Liver (tissue), 9 donors: ENCODE measurements around the gene PRM2. TPM values are rescaled to one million over a fixed set of nuclear protein-coding genes. Genes with fewer than 3 reads are reported as not detected.

ENCODE experiments used
- DNase-seq: peaks from one replicate; pipeline ENCODE4 v3.0.0-alpha.2; 2017; ENCODE audit warnings: low spot score
- H3K27ac ChIP-seq, 2 donors: one replicate each; pipeline ENCODE4 v1.7.0; 2013; ENCODE audit warnings: inconsistent platforms in 2 of 2, low read length in 2 of 2, control low read depth in 1 of 2, low read depth in 1 of 2, mild to moderate bottlenecking in 1 of 2
- H3K27me3 ChIP-seq, 4 donors: one replicate each; pipeline versions ENCODE4 v1.6.1 to v1.7.0; 2013; ENCODE audit warnings: low read length in 3 of 4, inconsistent platforms in 1 of 4, mild to moderate bottlenecking in 1 of 4, moderate library complexity in 1 of 4; ENCODE audit not compliant: control insufficient read depth in 4 of 4, insufficient read depth in 4 of 4
- H3K36me3 ChIP-seq, 4 donors: one replicate each; pipeline versions ENCODE4 v1.6.1 to v1.7.0; 2013; ENCODE audit warnings: low read length in 3 of 4, mild to moderate bottlenecking in 3 of 4, low read depth in 1 of 4, moderate library complexity in 1 of 4; ENCODE audit not compliant: control insufficient read depth in 4 of 4, insufficient read depth in 3 of 4
- H3K4me1 ChIP-seq, 4 donors: one replicate each; pipeline versions ENCODE4 v1.6.1 to v1.7.0; 2013; ENCODE audit warnings: low read length in 3 of 4, mild to moderate bottlenecking in 3 of 4, moderate library complexity in 1 of 4; ENCODE audit not compliant: control insufficient read depth in 4 of 4, insufficient read depth in 4 of 4
- H3K4me3 ChIP-seq, 3 donors: one replicate each; pipeline versions ENCODE4 v1.6.1 to v1.7.0; 2013; ENCODE audit warnings: low read length in 3 of 3, control low read depth in 1 of 3, low read depth in 1 of 3, mild to moderate bottlenecking in 1 of 3
- H3K9ac ChIP-seq, 2 donors: one replicate each; pipeline ENCODE4 v1.7.0; 2013; ENCODE audit warnings: low read length in 2 of 2, mild to moderate bottlenecking in 2 of 2, moderate library complexity in 2 of 2, control low read depth in 1 of 2, low read depth in 1 of 2
- H3K9me3 ChIP-seq, 4 donors: one replicate each; pipeline versions ENCODE4 v1.6.1 to v1.7.0; 2013; ENCODE audit warnings: low read length in 3 of 4; ENCODE audit not compliant: control insufficient read depth in 4 of 4
- ATF3 ChIP-seq: IDR thresholded peaks from 2 replicates; pipeline ENCODE4 v1.6.1; 2016; ENCODE audit warnings: antibody characterized with exemption
- CTCF ChIP-seq: fragments of 150-350 bp; IDR thresholded peaks from 2 replicates; pipeline ENCODE4 v1.5.1; 2017; ENCODE audit warnings: improper control_type of control experiment, low read depth, low read length; ENCODE audit not compliant: missing input control
- EGR1 ChIP-seq, 2 donors: IDR thresholded peaks; 2 replicates each; pipeline ENCODE4 v1.6.1; 2016 to 2018; ENCODE audit warnings: antibody characterized with exemption in 2 of 2, low read depth in 2 of 2
- FOXA1 ChIP-seq: IDR thresholded peaks from 2 replicates; pipeline ENCODE4 v1.6.1; 2016; ENCODE audit warnings: antibody characterized with exemption
- FOXA2 ChIP-seq: IDR thresholded peaks from 2 replicates; pipeline ENCODE4 v1.6.1; 2016; ENCODE audit warnings: antibody characterized with exemption
- GABPA ChIP-seq, 2 donors: IDR thresholded peaks in 1 of 2; conservative IDR thresholded peaks in 1 of 2; 2 replicates each; pipeline ENCODE4 v1.6.1; 2016; ENCODE audit warnings: antibody characterized with exemption in 2 of 2, mild to moderate bottlenecking in 1 of 2, moderate library complexity in 1 of 2
- HNF4A ChIP-seq, 2 donors: conservative IDR thresholded peaks; 2 replicates each; pipeline ENCODE4 v1.6.1; 2016; ENCODE audit warnings: antibody characterized with exemption in 2 of 2, mild to moderate bottlenecking in 2 of 2
- HNF4G ChIP-seq: IDR thresholded peaks from 2 replicates; pipeline ENCODE4 v1.6.1; 2016; ENCODE audit warnings: antibody characterized with exemption
- JUND ChIP-seq, 2 donors: IDR thresholded peaks; 2 replicates each; pipeline ENCODE4 v1.6.1; 2016; ENCODE audit warnings: antibody characterized with exemption in 2 of 2
- RAD21 ChIP-seq, 2 donors: IDR thresholded peaks; 2 replicates each; pipeline ENCODE4 v1.6.1; 2016; ENCODE audit warnings: antibody characterized with exemption in 2 of 2, mild to moderate bottlenecking in 2 of 2
- REST ChIP-seq: IDR thresholded peaks from 2 replicates; pipeline ENCODE4 v1.6.1; 2016; ENCODE audit warnings: antibody characterized with exemption, mild to moderate bottlenecking
- RXRA ChIP-seq, 2 donors: IDR thresholded peaks; 2 replicates each; pipeline ENCODE4 v1.6.1; 2017 to 2018; ENCODE audit warnings: antibody characterized with exemption in 2 of 2, mild to moderate bottlenecking in 1 of 2
- SP1 ChIP-seq: IDR thresholded peaks from 2 replicates; pipeline ENCODE4 v1.6.1; 2018; ENCODE audit warnings: antibody characterized with exemption, mild to moderate bottlenecking
- TAF1 ChIP-seq: conservative IDR thresholded peaks from 2 replicates; pipeline ENCODE4 v1.6.1; 2016; ENCODE audit warnings: antibody characterized with exemption, mild to moderate bottlenecking
- YY1 ChIP-seq: IDR thresholded peaks from 2 replicates; pipeline ENCODE4 v1.6.1; 2016; ENCODE audit warnings: antibody characterized with exemption, mild to moderate bottlenecking
- ZBTB33 ChIP-seq: IDR thresholded peaks from 2 replicates; pipeline ENCODE4 v1.6.1; 2016; ENCODE audit warnings: antibody characterized with exemption
- WGBS: extraction: QIAGEN DNeasy Blood & Tissue Kit; methylation state at CpG from one replicate; pipeline ENCODE4 v1.1.7; 2013; 5-methylcytosine and 5-hydroxymethylcytosine counted together
- polyA plus RNA-seq, 2 donors: library from polyadenylated mRNA; stranded (reverse) in 1 of 2; unstranded in 1 of 2; fragments of 200-250 nt in 1 of 2; fragments of >200 nt in 1 of 2; fragmentation: Nextera tagmentation in 1 of 2; extraction: Ambion mirVana in 1 of 2; gene quantifications; one replicate each; pipeline versions ENCODE4 v1.2.1 to v1.2.3, GENCODE V29; 2013 to 2015
- total RNA-seq, 2 donors: library from RNA; depleted of rRNA; stranded (reverse); fragments of >200 nt; gene quantifications; one replicate each; pipeline ENCODE4 v1.2.3, GENCODE V29; 2014
- donor health status: healthy.
- donor health status: healthy.
- donor health status: healthy.
- donor health status: healthy.
- donor health status: healthy.

Gene PRM2
- total and polyA plus RNA-seq, 4 donors: not detected

- Histone ChIP-seq H3K27me3 (no peaks in the 10 kb centered on the region), H3K9ac (no peak overlapping the region), H3K27ac (no peak overlapping the region), H3K4me3 (no peak overlapping the region), H3K9me3 (no peaks in the 10 kb centered on the region), H3K36me3 (no peaks in the 10 kb centered on the region), H3K4me1 (no peaks in the 10 kb centered on the region)
- 80% methylated on average over 2 of the region's 2 CpGs for WGBS
- TF ChIP-seq FOXA1: no peak
- no peak for TF ChIP-seq ZBTB33
- TF ChIP-seq FOXA2: no peak
- TF ChIP-seq GABPA (IDR thresholded peaks at IDR 0.05 in 1 of 2, conservative IDR thresholded peaks at IDR 0.05 in 1 of 2): no peak
- no peak for TF ChIP-seq RAD21 (IDR thresholded peaks at IDR 0.05)
- no peak for TF ChIP-seq HNF4G
- TF ChIP-seq ATF3: no peak
- DNase-seq: no peak
Observed at GRCh38 chr16:11285842-11286241, 9.6 kb upstream of the PRM2 start.

- H3K9ac ChIP-seq: no peak overlapping the region
- H3K36me3 ChIP-seq: no peaks in the 10 kb centered on the region
- no peak overlapping the region for H3K27ac ChIP-seq
- WGBS: 81% methylated on average over 4 of the region's 4 CpGs
- H3K9me3 ChIP-seq: no peaks in the 10 kb centered on the region
- no peak for TF ChIP-seq ZBTB33
- TF ChIP-seq ATF3: no peak
- TF ChIP-seq EGR1 (IDR thresholded peaks at IDR 0.05; ENCODE audit: low read depth in 2 of 2): no peak
- TF ChIP-seq HNF4G: no peak
- no peak for TF ChIP-seq FOXA1
- no peak for TF ChIP-seq JUND (IDR thresholded peaks at IDR 0.05)
- no peak for TF ChIP-seq YY1
- peaks cover 2 to 12% (median 10%) of the 10 kb centered on the region in 4 donors for H3K4me1 ChIP-seq
- H3K4me3 ChIP-seq: no peak overlapping the region
- no peaks in the 10 kb centered on the region for H3K27me3 ChIP-seq
- DNase-seq: no peak
Observed at GRCh38 chr16:11283820-11284248, 7.6 kb upstream of the PRM2 start.

GRCh38 chr16:11280616-11281522 lies 4.6 kb upstream of the PRM2 start, which contains the start of gene PRM1:
PRM1 (minus strand) TSS chr16:11281330; CDS start chr16:11281238, 92 bp downstream.
- Histone ChIP-seq H3K27ac (no peak within 1 kb of the TSS), H3K4me3 (no peak within 1 kb of the TSS), H3K9me3 (no peaks in the 10 kb centered on the region), H3K36me3 (no peaks in the 10 kb centered on the region), H3K9ac (no peak within 1 kb of the TSS), H3K27me3 (no peaks in the 10 kb centered on the region), H3K4me1 (peaks cover 2 to 12% (median 10%) of the 10 kb centered on the region in 4 donors)
- DNase-seq: no peak
- WGBS: 93% methylated on average over 25 of the region's 25 CpGs
- no peak for TF ChIP-seq RAD21 (IDR thresholded peaks at IDR 0.05)
- no peak for TF ChIP-seq SP1
- no peak for TF ChIP-seq HNF4A (conservative IDR thresholded peaks at IDR 0.05)
- no peak for TF ChIP-seq REST
- TF ChIP-seq RXRA (IDR thresholded peaks at IDR 0.05): no peak
- no peak for TF ChIP-seq TAF1
- no peak for TF ChIP-seq GABPA (IDR thresholded peaks at IDR 0.05 in 1 of 2, conservative IDR thresholded peaks at IDR 0.05 in 1 of 2)
- no peak for TF ChIP-seq EGR1 (IDR thresholded peaks at IDR 0.05; ENCODE audit: low read depth in 2 of 2)
- TF ChIP-seq JUND (IDR thresholded peaks at IDR 0.05): no peak
- no peak for TF ChIP-seq CTCF
